Measurements from ENCODE around the gene NRF1. TPM values are rescaled to one million over a fixed set of nuclear protein-coding genes. Genes with fewer than 3 reads are reported as not detected.

NRF1 gene
- total RNA-seq, 3 donors from 2014 or later, result 13.3 to 21.8 (median 17.4) TPM

DNA sequence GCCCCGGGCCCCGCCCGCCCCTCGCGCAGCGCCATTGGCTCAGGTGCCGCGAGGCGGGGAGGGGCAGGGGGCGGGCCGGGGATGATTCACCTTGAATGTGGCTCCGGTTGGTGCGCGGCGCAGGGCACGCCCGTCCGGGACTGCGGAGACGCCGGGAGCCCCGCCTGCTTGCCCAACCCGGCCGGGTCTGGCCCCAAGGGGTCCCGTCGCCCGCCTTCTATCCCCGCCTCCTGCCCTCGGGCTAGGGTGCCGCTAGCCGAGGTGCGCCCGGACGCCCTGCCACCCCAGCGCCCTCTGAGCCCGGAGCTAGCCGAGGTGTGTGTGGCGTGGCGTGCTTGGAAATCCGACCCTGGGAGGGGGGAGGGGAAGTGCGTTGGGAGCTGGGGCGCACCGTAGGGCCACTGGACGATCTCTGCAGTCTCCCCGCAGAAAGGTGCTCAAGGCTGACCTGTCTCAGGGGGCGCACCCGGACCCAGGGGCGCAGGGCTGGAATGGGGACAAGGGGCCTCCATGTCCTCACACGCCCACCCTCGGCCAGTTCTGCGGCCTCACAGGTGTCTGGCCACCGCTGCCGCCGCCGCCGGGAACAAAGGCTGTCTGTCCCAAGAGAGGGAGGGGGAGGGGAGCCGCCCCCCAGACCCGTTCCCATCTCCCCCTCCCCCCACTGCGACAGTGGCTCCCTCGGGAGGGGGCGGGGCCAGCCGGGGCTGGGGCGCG is 168.9 kb downstream of the NRF1 start:
- ATAC-seq, result peak; percentile 92
- Histone ChIP-seq H3K9me3 (no peaks in the 10 kb centered on the region), H3K4me1 (ENCODE audit: low read depth) (peaks cover 62% of the 10 kb centered on the region), H3K36me3 (ENCODE audit: low read depth) (no peaks in the 10 kb centered on the region), H3K4me3 (no peak overlapping the region)
- intact Hi-C loops (cut with DNase I, micrococcal nuclease), result no loop called here
- TF ChIP-seq, protein P1, sequence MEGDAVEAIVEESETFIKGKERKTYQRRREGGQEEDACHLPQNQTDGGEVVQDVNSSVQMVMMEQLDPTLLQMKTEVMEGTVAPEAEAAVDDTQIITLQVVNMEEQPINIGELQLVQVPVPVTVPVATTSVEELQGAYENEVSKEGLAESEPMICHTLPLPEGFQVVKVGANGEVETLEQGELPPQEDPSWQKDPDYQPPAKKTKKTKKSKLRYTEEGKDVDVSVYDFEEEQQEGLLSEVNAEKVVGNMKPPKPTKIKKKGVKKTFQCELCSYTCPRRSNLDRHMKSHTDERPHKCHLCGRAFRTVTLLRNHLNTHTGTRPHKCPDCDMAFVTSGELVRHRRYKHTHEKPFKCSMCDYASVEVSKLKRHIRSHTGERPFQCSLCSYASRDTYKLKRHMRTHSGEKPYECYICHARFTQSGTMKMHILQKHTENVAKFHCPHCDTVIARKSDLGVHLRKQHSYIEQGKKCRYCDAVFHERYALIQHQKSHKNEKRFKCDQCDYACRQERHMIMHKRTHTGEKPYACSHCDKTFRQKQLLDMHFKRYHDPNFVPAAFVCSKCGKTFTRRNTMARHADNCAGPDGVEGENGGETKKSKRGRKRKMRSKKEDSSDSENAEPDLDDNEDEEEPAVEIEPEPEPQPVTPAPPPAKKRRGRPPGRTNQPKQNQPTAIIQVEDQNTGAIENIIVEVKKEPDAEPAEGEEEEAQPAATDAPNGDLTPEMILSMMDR (IDR thresholded peaks at IDR 0.05), result no peak
- DNase-seq, result peak; percentile 88 to 91 (median 90)

GRCh38 chr7:129780974-129781927 is 169.7 kb downstream of the NRF1 start:
- H3K9me3 ChIP-seq, result no peaks in the 10 kb centered on the region
- DNase-seq, result peak; percentile 34 to 52 (median 48)
- ATAC-seq, result no peak
- TF ChIP-seq, protein P1 (IDR thresholded peaks at IDR 0.05), result no peak
- no peaks in the 10 kb centered on the region for H3K36me3 ChIP-seq (ENCODE audit: low read depth)
- H3K4me1 ChIP-seq (ENCODE audit: low read depth), result peaks cover 70% of the 10 kb centered on the region
- no peak overlapping the region for H3K4me3 ChIP-seq
- intact Hi-C loops (cut with DNase I, micrococcal nuclease), result no loop called here

- TF ChIP-seq, protein P1 (IDR thresholded peaks at IDR 0.05), result no peak
- H3K4me1 ChIP-seq (ENCODE audit: low read depth), result peaks cover 70% of the 10 kb centered on the region
- peak in 1 of 3 donors; percentile 38 for DNase-seq
- no peak for ATAC-seq
- H3K9me3 ChIP-seq, result no peaks in the 10 kb centered on the region
- no peaks in the 10 kb centered on the region for H3K36me3 ChIP-seq (ENCODE audit: low read depth)
- H3K4me3 ChIP-seq, result no peak overlapping the region
- intact Hi-C loops (cut with DNase I, micrococcal nuclease), result no loop called here
These were observed 170.7 kb downstream of the NRF1 start for GRCh38 chr7:129781928-129782817.

GRCh38 chr7:129782818-129783583 is 171.5 kb downstream of the NRF1 start:
- Histone ChIP-seq H3K9me3 (no peaks in the 10 kb centered on the region), H3K36me3 (ENCODE audit: low read depth) (no peaks in the 10 kb centered on the region), H3K4me1 (ENCODE audit: low read depth) (peaks cover 70% of the 10 kb centered on the region), H3K4me3 (no peak overlapping the region)
- intact Hi-C loops (cut with DNase I, micrococcal nuclease), result no loop called here
- DNase-seq (peak in 1 of 3 donors; percentile 37), ATAC-seq (no peak)
- TF ChIP-seq, protein P1 (IDR thresholded peaks at IDR 0.05), result no peak

All from mucosa of descending colon (tissue), 3 donors.